Measurements from ENCODE around the gene VTI1A. TPM values are rescaled to one million over a fixed set of nuclear protein-coding genes. Genes with fewer than 3 reads are reported as not detected.

Gene VTI1A
- total RNA-seq, 1 donor from 2014 or later, result 33.3 TPM

GRCh38 chr10:112653215-112653614, 206.2 kb downstream of the VTI1A start:
- H2AFZ ChIP-seq (ENCODE audit: low read depth, low read length), result no peak overlapping the region
- no peak overlapping the region for H3K4me2 ChIP-seq (ENCODE audit: low read length)
- no peaks in the 10 kb centered on the region for H4K20me1 ChIP-seq (ENCODE audit: insufficient read depth, low read length)
- TF ChIP-seq EZH2 (IDR thresholded peaks at IDR 0.05; ENCODE audit: insufficient read depth, low read length), result no peak
- TF ChIP-seq CTCF (IDR thresholded peaks at IDR 0.05; ENCODE audit: insufficient read depth, low read depth, low read length), result no peak
- Mint-ChIP-seq H3K27me3 (ENCODE audit: low read depth, unreplicated experiment) (no peaks in the 10 kb centered on the region), H3K36me3 (ENCODE audit: low read depth, unreplicated experiment) (no peaks in the 10 kb centered on the region), H3K4me1 (ENCODE audit: low read depth, unreplicated experiment) (peaks cover 3% of the 10 kb centered on the region), H3K4me3 (ENCODE audit: unreplicated experiment) (no peak overlapping the region), H3K27ac (ENCODE audit: unreplicated experiment) (no peak overlapping the region), H3K9me3 (ENCODE audit: unreplicated experiment) (peaks cover 2% of the 10 kb centered on the region)
- no peaks in the 10 kb centered on the region for H3K27me3 ChIP-seq (ENCODE audit: insufficient read depth, low read length)
- H3K36me3 ChIP-seq (ENCODE audit: insufficient read depth, low read length), result no peaks in the 10 kb centered on the region
- H3K4me3 ChIP-seq (ENCODE audit: insufficient read depth, low read depth, low read length), result no peak overlapping the region
- no peak overlapping the region for H3K27ac ChIP-seq (ENCODE audit: low read depth, low read length)
- no peak overlapping the region for H3K9ac ChIP-seq (ENCODE audit: low read length)
- peaks cover 6% of the 10 kb centered on the region for H3K4me1 ChIP-seq (ENCODE audit: insufficient read depth, low read length)
- no peaks in the 10 kb centered on the region for H3K79me2 ChIP-seq (ENCODE audit: insufficient read depth, low read length)
- DNase-seq (ENCODE audit: low read depth), result no peak
- no peaks in the 10 kb centered on the region for H3K9me3 ChIP-seq (ENCODE audit: insufficient read depth, low read depth, low read length)
- no peak for FAIRE-seq

GRCh38 chr10:112653851-112654250, 206.8 kb downstream of the VTI1A start:
- no peak overlapping the region for H3K9ac ChIP-seq (ENCODE audit: low read length)
- Mint-ChIP-seq H3K27ac (ENCODE audit: unreplicated experiment) (no peak overlapping the region), H3K9me3 (ENCODE audit: unreplicated experiment) (peaks cover 2% of the 10 kb centered on the region), H3K36me3 (ENCODE audit: low read depth, unreplicated experiment) (no peaks in the 10 kb centered on the region), H3K27me3 (ENCODE audit: low read depth, unreplicated experiment) (no peaks in the 10 kb centered on the region), H3K4me3 (ENCODE audit: unreplicated experiment) (no peak overlapping the region), H3K4me1 (ENCODE audit: low read depth, unreplicated experiment) (peaks cover 5% of the 10 kb centered on the region)
- TF ChIP-seq EZH2 (IDR thresholded peaks at IDR 0.05; ENCODE audit: insufficient read depth, low read length), result no peak
- no peak for TF ChIP-seq CTCF (IDR thresholded peaks at IDR 0.05; ENCODE audit: insufficient read depth, low read depth, low read length)
- H4K20me1 ChIP-seq (ENCODE audit: insufficient read depth, low read length), result no peaks in the 10 kb centered on the region
- H3K9me3 ChIP-seq (ENCODE audit: insufficient read depth, low read depth, low read length), result no peaks in the 10 kb centered on the region
- H3K36me3 ChIP-seq (ENCODE audit: insufficient read depth, low read length), result no peaks in the 10 kb centered on the region
- no peaks in the 10 kb centered on the region for H3K27me3 ChIP-seq (ENCODE audit: insufficient read depth, low read length)
- H3K4me1 ChIP-seq (ENCODE audit: insufficient read depth, low read length), result peaks cover 9% of the 10 kb centered on the region
- no peaks in the 10 kb centered on the region for H3K79me2 ChIP-seq (ENCODE audit: insufficient read depth, low read length)
- DNase-seq (ENCODE audit: low read depth), result no peak
- FAIRE-seq, result no peak
- no peak overlapping the region for H2AFZ ChIP-seq (ENCODE audit: low read depth, low read length)
- no peak overlapping the region for H3K4me3 ChIP-seq (ENCODE audit: insufficient read depth, low read depth, low read length)
- no peak overlapping the region for H3K4me2 ChIP-seq (ENCODE audit: low read length)
- no peak overlapping the region for H3K27ac ChIP-seq (ENCODE audit: low read depth, low read length)

GRCh38 chr10:112654794-112655193, 207.8 kb downstream of the VTI1A start:
- Histone ChIP-seq H2AFZ (ENCODE audit: low read depth, low read length) (no peak overlapping the region), H3K4me1 (ENCODE audit: insufficient read depth, low read length) (peaks cover 10% of the 10 kb centered on the region), H3K4me3 (ENCODE audit: insufficient read depth, low read depth, low read length) (no peak overlapping the region), H3K9me3 (ENCODE audit: insufficient read depth, low read depth, low read length) (no peaks in the 10 kb centered on the region), H3K4me2 (ENCODE audit: low read length) (no peak overlapping the region), H3K27me3 (ENCODE audit: insufficient read depth, low read length) (no peaks in the 10 kb centered on the region), H3K9ac (ENCODE audit: low read length) (no peak overlapping the region), H3K79me2 (ENCODE audit: insufficient read depth, low read length) (no peaks in the 10 kb centered on the region), H4K20me1 (ENCODE audit: insufficient read depth, low read length) (no peaks in the 10 kb centered on the region), H3K36me3 (ENCODE audit: insufficient read depth, low read length) (no peaks in the 10 kb centered on the region), H3K27ac (ENCODE audit: low read depth, low read length) (no peak overlapping the region)
- Mint-ChIP-seq H3K27ac (ENCODE audit: unreplicated experiment) (no peak overlapping the region), H3K4me1 (ENCODE audit: low read depth, unreplicated experiment) (peaks cover 12% of the 10 kb centered on the region), H3K27me3 (ENCODE audit: low read depth, unreplicated experiment) (no peaks in the 10 kb centered on the region), H3K9me3 (ENCODE audit: unreplicated experiment) (peaks cover 2% of the 10 kb centered on the region), H3K4me3 (ENCODE audit: unreplicated experiment) (no peak overlapping the region), H3K36me3 (ENCODE audit: low read depth, unreplicated experiment) (no peaks in the 10 kb centered on the region)
- DNase-seq (ENCODE audit: low read depth) (no peak), FAIRE-seq (no peak)
- TF ChIP-seq CTCF (IDR thresholded peaks at IDR 0.05; ENCODE audit: insufficient read depth, low read depth, low read length), result no peak
- no peak for TF ChIP-seq EZH2 (IDR thresholded peaks at IDR 0.05; ENCODE audit: insufficient read depth, low read length)

All from astrocyte (in vitro differentiated cells and primary cell).